Embryonic facial prominence (tissue), 1 donor: Measurements from ENCODE around the gene FAM107A.

Experiments used
- DNase-seq: peaks from one replicate; pipeline ENCODE4 v3.0.0-alpha.2; 2016; ENCODE audit errors: extremely low spot score

FAM107A gene

GRCh38 chr3:58577269-58577821 is at the start of gene FAM107A:
Gene FAM107A (minus strand): TSS chr3:58577391. CDS start chr3:58569860, 7,531 bp downstream.
- DNase-seq: no peak

- no peak for DNase-seq
Measured at GRCh38 chr3:58625196-58625824, 48.1 kb upstream of the FAM107A start.

GRCh38 chr3:58624550-58624949 is 47.4 kb upstream of the FAM107A start:
- no peak for DNase-seq

GRCh38 chr3:58623961-58624360 is 46.8 kb upstream of the FAM107A start:
- DNase-seq: no peak

GRCh38 chr3:58623478-58623877 is 46.3 kb upstream of the FAM107A start:
- DNase-seq: no peak

GRCh38 chr3:58622892-58623291 is 45.7 kb upstream of the FAM107A start:
- no peak for DNase-seq

GRCh38 chr3:58622436-58622835 is 45.2 kb upstream of the FAM107A start:
- no peak for DNase-seq

GRCh38 chr3:58621086-58621830 is 44.1 kb upstream of the FAM107A start:
- no peak for DNase-seq

- DNase-seq: no peak
Measured at GRCh38 chr3:58620421-58620820, 43.2 kb upstream of the FAM107A start.

- peak; percentile 59 for DNase-seq
Measured at GRCh38 chr3:58617338-58617761, 40.2 kb upstream of the FAM107A start.

GRCh38 chr3:58613236-58614132 is 36.3 kb upstream of the FAM107A start:
- DNase-seq: no peak

- no peak for DNase-seq
Measured at GRCh38 chr3:58612830-58613229, 35.6 kb upstream of the FAM107A start.

GRCh38 chr3:58609990-58610389 is 32.8 kb upstream of the FAM107A start:
- no peak for DNase-seq

GRCh38 chr3:58608648-58609047 is 31.5 kb upstream of the FAM107A start:
- no peak for DNase-seq

GRCh38 chr3:58607816-58608215 is 30.6 kb upstream of the FAM107A start:
- DNase-seq: no peak

- no peak for DNase-seq
Measured at GRCh38 chr3:58606693-58607092, 29.5 kb upstream of the FAM107A start.

- DNase-seq: no peak
Measured at GRCh38 chr3:58604031-58604430, 26.8 kb upstream of the FAM107A start.

- DNase-seq: no peak
Measured at GRCh38 chr3:58603606-58604005, 26.4 kb upstream of the FAM107A start.

GRCh38 chr3:58597770-58598310 is 20.6 kb upstream of the FAM107A start:
- DNase-seq: no peak

- DNase-seq: no peak
Measured at GRCh38 chr3:58596834-58597518, 19.8 kb upstream of the FAM107A start.

GRCh38 chr3:58594117-58594516 is 16.9 kb upstream of the FAM107A start:
- no peak for DNase-seq
